ENCODE measurements around the gene ITIH1.

Gene ITIH1

GRCh38 chr3:52816654-52817053, 39.3 kb downstream of the ITIH1 start:
- Histone ChIP-seq H4K91ac (ENCODE audit: low read depth, low read length) (no peak overlapping the region), H3K4me3 (ENCODE audit: low read depth, low read length) (no peak overlapping the region), H2AFZ (ENCODE audit: insufficient read depth, low read length, poor library complexity) (no peak overlapping the region), H2BK12ac (ENCODE audit: low read length) (no peak overlapping the region), H4K12ac (ENCODE audit: low read depth, low read length) (no peak overlapping the region), H3K79me2 (ENCODE audit: control insufficient read depth, insufficient read depth, low read length, poor library complexity) (no peaks in the 10 kb centered on the region), H3K4me1 (ENCODE audit: control insufficient read depth in 1 of 2, insufficient read depth in 2 of 2, low read length in 2 of 2) (no peaks in the 10 kb centered on the region), H3K23ac (ENCODE audit: low read length) (no peak overlapping the region), H3K36me3 (ENCODE audit: control insufficient read depth in 1 of 2, insufficient read depth in 2 of 2, low read length in 2 of 2) (no peaks in the 10 kb centered on the region), H3K79me1 (ENCODE audit: low read length) (no peaks in the 10 kb centered on the region), H4K8ac (ENCODE audit: low read depth, low read length) (no peak overlapping the region), H2AK5ac (ENCODE audit: low read length) (no peak overlapping the region), H2BK5ac (ENCODE audit: low read depth, low read length, poor library complexity) (no peak overlapping the region), H3K18ac (ENCODE audit: low read length) (no peak overlapping the region), H3K14ac (ENCODE audit: low read length) (no peak overlapping the region), H3K9ac (ENCODE audit: low read length) (no peak overlapping the region), H3K4ac (ENCODE audit: low read depth, low read length) (no peak overlapping the region), H3K27me3 (ENCODE audit: insufficient read depth, low read length) (no peaks in the 10 kb centered on the region), H3K9me3 (ENCODE audit: insufficient read depth, low read depth, low read length) (peaks cover 3% of the 10 kb centered on the region), H3K27ac (ENCODE audit: low read depth, low read length) (no peak overlapping the region), H2BK120ac (ENCODE audit: insufficient read depth, low read length, poor library complexity) (no peak overlapping the region), H3K4me2 (ENCODE audit: low read length) (no peak overlapping the region)
- no CpG with 5 or more reads among the region's 10 CpGs for WGBS (ENCODE audit: extremely low coverage, insufficient coverage, insufficient read length)
- DNase-seq, result peak; percentile 94 to 96

- Histone ChIP-seq H4K8ac (ENCODE audit: low read depth, low read length) (no peak overlapping the region), H4K91ac (ENCODE audit: low read depth, low read length) (no peak overlapping the region), H3K4me3 (ENCODE audit: low read depth, low read length) (no peak overlapping the region), H3K36me3 (ENCODE audit: control insufficient read depth in 1 of 2, insufficient read depth in 2 of 2, low read length in 2 of 2) (no peaks in the 10 kb centered on the region), H3K23ac (ENCODE audit: low read length) (no peak overlapping the region), H3K4ac (ENCODE audit: low read depth, low read length) (no peak overlapping the region), H3K4me2 (ENCODE audit: low read length) (no peak overlapping the region), H3K79me2 (ENCODE audit: control insufficient read depth, insufficient read depth, low read length, poor library complexity) (no peaks in the 10 kb centered on the region), H3K18ac (ENCODE audit: low read length) (no peak overlapping the region), H3K9ac (ENCODE audit: low read length) (no peak overlapping the region), H4K12ac (ENCODE audit: low read depth, low read length) (no peak overlapping the region), H2AFZ (ENCODE audit: insufficient read depth, low read length, poor library complexity) (no peak overlapping the region), H3K9me3 (ENCODE audit: insufficient read depth, low read depth, low read length) (peaks cover 2% of the 10 kb centered on the region), H3K4me1 (ENCODE audit: control insufficient read depth in 1 of 2, insufficient read depth in 2 of 2, low read length in 2 of 2) (no peaks in the 10 kb centered on the region), H2BK120ac (ENCODE audit: insufficient read depth, low read length, poor library complexity) (no peak overlapping the region), H3K14ac (ENCODE audit: low read length) (no peak overlapping the region), H3K27ac (ENCODE audit: low read depth, low read length) (no peak overlapping the region), H3K79me1 (ENCODE audit: low read length) (no peaks in the 10 kb centered on the region), H3K27me3 (ENCODE audit: insufficient read depth, low read length) (no peaks in the 10 kb centered on the region), H2BK12ac (ENCODE audit: low read length) (no peak overlapping the region), H2BK5ac (ENCODE audit: low read depth, low read length, poor library complexity) (no peak overlapping the region), H2AK5ac (ENCODE audit: low read length) (no peak overlapping the region)
- WGBS (ENCODE audit: extremely low coverage, insufficient coverage, insufficient read length), result no CpG with 5 or more reads among the region's 10 CpGs
- DNase-seq, result peak; percentile 68 to 81
Observed at GRCh38 chr3:52817221-52817620, 39.8 kb downstream of the ITIH1 start.

GRCh38 chr3:52817860-52818259, 40.5 kb downstream of the ITIH1 start:
- H3K23ac ChIP-seq (ENCODE audit: low read length), result no peak overlapping the region

GRCh38 chr3:52819936-52820335, 42.5 kb downstream of the ITIH1 start:
- DNase-seq, result peak; percentile 57
- no peak overlapping the region for H2BK120ac ChIP-seq (ENCODE audit: insufficient read depth, low read length, poor library complexity)
- no peak overlapping the region for H4K8ac ChIP-seq (ENCODE audit: low read depth, low read length)

More at GRCh38 chr3:52817860-52818259, 40.5 kb downstream of the ITIH1 start:
- no peak overlapping the region for H2BK120ac ChIP-seq (ENCODE audit: insufficient read depth, low read length, poor library complexity)
- no peak overlapping the region for H3K4ac ChIP-seq (ENCODE audit: low read depth, low read length)
- no peaks in the 10 kb centered on the region for H3K36me3 ChIP-seq (ENCODE audit: control insufficient read depth in 1 of 2, insufficient read depth in 2 of 2, low read length in 2 of 2)
- H2AFZ ChIP-seq (ENCODE audit: insufficient read depth, low read length, poor library complexity), result no peak overlapping the region
- no peak overlapping the region for H4K8ac ChIP-seq (ENCODE audit: low read depth, low read length)
- H2BK5ac ChIP-seq (ENCODE audit: low read depth, low read length, poor library complexity), result no peak overlapping the region
- no peak overlapping the region for H4K12ac ChIP-seq (ENCODE audit: low read depth, low read length)
- H2AK5ac ChIP-seq (ENCODE audit: low read length), result no peak overlapping the region
- no peak overlapping the region for H3K4me2 ChIP-seq (ENCODE audit: low read length)
- H4K91ac ChIP-seq (ENCODE audit: low read depth, low read length), result no peak overlapping the region
- H3K27me3 ChIP-seq (ENCODE audit: insufficient read depth, low read length), result no peaks in the 10 kb centered on the region
- H3K79me2 ChIP-seq (ENCODE audit: control insufficient read depth, insufficient read depth, low read length, poor library complexity), result no peaks in the 10 kb centered on the region
- no peak overlapping the region for H2BK12ac ChIP-seq (ENCODE audit: low read length)
- no peak overlapping the region for H3K18ac ChIP-seq (ENCODE audit: low read length)
- H3K79me1 ChIP-seq (ENCODE audit: low read length), result no peaks in the 10 kb centered on the region
- no peak overlapping the region for H3K4me3 ChIP-seq (ENCODE audit: low read depth, low read length)
- peaks cover 2% of the 10 kb centered on the region for H3K9me3 ChIP-seq (ENCODE audit: insufficient read depth, low read depth, low read length)
- no peak overlapping the region for H3K9ac ChIP-seq (ENCODE audit: low read length)
- WGBS (ENCODE audit: extremely low coverage, insufficient coverage, insufficient read length), result no CpG with 5 or more reads among the region's 7 CpGs
- H3K4me1 ChIP-seq (ENCODE audit: control insufficient read depth in 1 of 2, insufficient read depth in 2 of 2, low read length in 2 of 2), result no peaks in the 10 kb centered on the region
- H3K27ac ChIP-seq (ENCODE audit: low read depth, low read length), result no peak overlapping the region
- DNase-seq, result no peak
- H3K14ac ChIP-seq (ENCODE audit: low read length), result no peak overlapping the region

More at GRCh38 chr3:52819936-52820335, 42.5 kb downstream of the ITIH1 start:
- H3K9me3 ChIP-seq (ENCODE audit: insufficient read depth, low read depth, low read length), result peaks cover 5% of the 10 kb centered on the region
- H3K4ac ChIP-seq (ENCODE audit: low read depth, low read length), result no peak overlapping the region
- no peak overlapping the region for H3K14ac ChIP-seq (ENCODE audit: low read length)
- no peak overlapping the region for H3K9ac ChIP-seq (ENCODE audit: low read length)
- no peak overlapping the region for H2AK5ac ChIP-seq (ENCODE audit: low read length)
- H4K91ac ChIP-seq (ENCODE audit: low read depth, low read length), result no peak overlapping the region
- H4K12ac ChIP-seq (ENCODE audit: low read depth, low read length), result no peak overlapping the region
- no peak overlapping the region for H3K4me3 ChIP-seq (ENCODE audit: low read depth, low read length)
- H3K27me3 ChIP-seq (ENCODE audit: insufficient read depth, low read length), result no peaks in the 10 kb centered on the region
- no peak overlapping the region for H3K18ac ChIP-seq (ENCODE audit: low read length)
- WGBS (ENCODE audit: extremely low coverage, insufficient coverage, insufficient read length), result no CpG with 5 or more reads among the region's 2 CpGs
- H3K23ac ChIP-seq (ENCODE audit: low read length), result no peak overlapping the region
- H3K79me2 ChIP-seq (ENCODE audit: control insufficient read depth, insufficient read depth, low read length, poor library complexity), result no peaks in the 10 kb centered on the region
- H2BK12ac ChIP-seq (ENCODE audit: low read length), result no peak overlapping the region
- peaks cover 0 to 7% of the 10 kb centered on the region in 2 experiments for H3K4me1 ChIP-seq (ENCODE audit: control insufficient read depth in 1 of 2, insufficient read depth in 2 of 2, low read length in 2 of 2)
- no peaks in the 10 kb centered on the region for H3K79me1 ChIP-seq (ENCODE audit: low read length)
- H2BK5ac ChIP-seq (ENCODE audit: low read depth, low read length, poor library complexity), result no peak overlapping the region
- H3K27ac ChIP-seq (ENCODE audit: low read depth, low read length), result no peak overlapping the region
- H3K4me2 ChIP-seq (ENCODE audit: low read length), result no peak overlapping the region
- H2AFZ ChIP-seq (ENCODE audit: insufficient read depth, low read length, poor library complexity), result no peak overlapping the region
- no peaks in the 10 kb centered on the region for H3K36me3 ChIP-seq (ENCODE audit: control insufficient read depth in 1 of 2, insufficient read depth in 2 of 2, low read length in 2 of 2)
